GM12801 (cell line): Measurements from ENCODE around the gene NUP188.

ENCODE experiments used
- TF ChIP-seq, protein P1 (sequence below): IDR thresholded peaks from one replicate; pipeline ENCODE4 v1.5.1; 2011; ENCODE audit warnings: control low read depth; ENCODE audit not compliant: insufficient read length; ENCODE audit errors: extremely low read depth

Gene NUP188

GRCh38 chr9:128911529-128912035 lies 35.9 kb upstream of the NUP188 start:
- TF ChIP-seq, protein P1, sequence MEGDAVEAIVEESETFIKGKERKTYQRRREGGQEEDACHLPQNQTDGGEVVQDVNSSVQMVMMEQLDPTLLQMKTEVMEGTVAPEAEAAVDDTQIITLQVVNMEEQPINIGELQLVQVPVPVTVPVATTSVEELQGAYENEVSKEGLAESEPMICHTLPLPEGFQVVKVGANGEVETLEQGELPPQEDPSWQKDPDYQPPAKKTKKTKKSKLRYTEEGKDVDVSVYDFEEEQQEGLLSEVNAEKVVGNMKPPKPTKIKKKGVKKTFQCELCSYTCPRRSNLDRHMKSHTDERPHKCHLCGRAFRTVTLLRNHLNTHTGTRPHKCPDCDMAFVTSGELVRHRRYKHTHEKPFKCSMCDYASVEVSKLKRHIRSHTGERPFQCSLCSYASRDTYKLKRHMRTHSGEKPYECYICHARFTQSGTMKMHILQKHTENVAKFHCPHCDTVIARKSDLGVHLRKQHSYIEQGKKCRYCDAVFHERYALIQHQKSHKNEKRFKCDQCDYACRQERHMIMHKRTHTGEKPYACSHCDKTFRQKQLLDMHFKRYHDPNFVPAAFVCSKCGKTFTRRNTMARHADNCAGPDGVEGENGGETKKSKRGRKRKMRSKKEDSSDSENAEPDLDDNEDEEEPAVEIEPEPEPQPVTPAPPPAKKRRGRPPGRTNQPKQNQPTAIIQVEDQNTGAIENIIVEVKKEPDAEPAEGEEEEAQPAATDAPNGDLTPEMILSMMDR: no peak

- TF ChIP-seq, protein P1: no peak
Observed at GRCh38 chr9:128912270-128912853, 35.1 kb upstream of the NUP188 start.

DNA sequence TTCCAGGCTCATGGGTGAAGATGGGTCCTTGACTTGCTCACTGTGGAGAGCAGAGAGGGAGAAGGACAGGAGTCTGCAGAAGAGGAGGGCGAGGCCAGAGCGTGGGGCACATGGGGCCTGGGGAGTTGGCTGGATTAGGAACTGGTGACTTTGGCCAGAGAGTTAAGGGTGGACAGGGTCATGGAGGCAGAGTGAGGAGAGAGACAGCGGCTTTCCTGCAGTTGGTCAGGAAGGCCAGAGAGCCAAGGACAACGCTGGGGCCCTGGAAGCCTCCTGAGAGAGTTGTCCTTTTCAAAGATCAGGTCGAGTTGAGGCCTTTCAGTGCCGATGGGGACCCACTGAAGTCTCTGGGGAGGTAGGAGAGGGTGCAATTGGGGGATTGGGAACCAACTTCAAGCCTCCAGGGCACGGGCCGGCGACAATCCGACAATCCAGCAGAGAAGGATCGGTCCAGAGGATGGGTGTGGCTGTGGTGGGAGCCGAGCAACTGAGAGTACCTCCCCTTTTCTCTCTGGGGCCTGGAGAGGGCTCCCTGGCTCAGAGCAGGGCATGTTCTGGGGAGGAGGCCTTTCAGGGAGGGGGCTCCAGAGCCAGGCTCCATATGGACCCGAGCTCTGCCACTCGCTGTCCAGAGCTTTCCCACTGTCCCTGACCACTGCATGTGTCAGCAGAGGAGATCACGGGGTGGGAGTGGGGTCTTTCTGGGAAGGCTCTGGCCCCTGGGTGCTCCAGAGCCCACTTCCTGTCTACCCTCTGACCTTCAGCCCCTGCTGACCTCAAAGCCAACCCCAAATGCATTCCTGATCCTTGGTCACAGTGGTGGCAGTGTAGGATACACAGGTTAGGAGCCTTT lies 34.2 kb upstream of the NUP188 start:
- TF ChIP-seq, protein P1: no peak

DNA sequence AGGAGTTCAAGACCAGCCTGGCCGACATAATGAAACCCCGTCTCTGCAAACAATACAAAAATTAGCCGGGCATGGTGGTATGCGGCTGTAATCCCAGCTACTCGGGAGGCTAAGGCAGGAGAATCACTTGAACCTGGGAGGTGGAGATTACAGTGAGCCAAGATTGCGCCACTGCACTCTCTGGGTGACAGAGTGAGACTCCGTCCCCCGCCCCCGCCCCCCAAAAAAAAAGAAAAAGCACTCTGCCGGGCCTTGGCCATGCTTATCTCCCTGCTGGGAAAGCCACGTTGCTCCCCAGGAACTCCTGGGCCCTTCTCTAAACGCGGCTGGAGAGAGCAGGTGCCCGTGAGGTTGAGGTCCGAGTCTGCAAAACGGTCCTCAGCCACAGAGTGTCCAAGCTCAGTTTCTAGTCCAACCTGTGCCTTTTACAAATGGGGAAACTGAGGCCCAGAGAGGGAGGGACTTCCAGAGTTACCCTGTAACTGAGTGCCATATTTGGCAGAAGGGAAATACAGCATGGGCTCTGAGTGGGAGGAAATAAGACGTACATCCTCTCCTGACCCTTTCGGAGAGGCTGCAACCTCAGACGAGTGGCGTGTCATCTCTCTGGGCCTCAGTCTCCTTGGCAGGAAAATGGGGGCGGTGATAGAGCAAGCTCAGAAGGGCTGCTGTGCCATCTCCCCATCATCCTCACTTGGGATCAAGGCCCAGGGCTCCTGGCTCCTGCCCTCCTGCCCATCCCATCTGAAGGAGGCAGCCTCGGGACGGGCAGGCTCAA lies 33.3 kb upstream of the NUP188 start:
- TF ChIP-seq, protein P1: no peak

- TF ChIP-seq, protein P1: no peak
Observed at GRCh38 chr9:128916204-128916603, 31.3 kb upstream of the NUP188 start.

DNA sequence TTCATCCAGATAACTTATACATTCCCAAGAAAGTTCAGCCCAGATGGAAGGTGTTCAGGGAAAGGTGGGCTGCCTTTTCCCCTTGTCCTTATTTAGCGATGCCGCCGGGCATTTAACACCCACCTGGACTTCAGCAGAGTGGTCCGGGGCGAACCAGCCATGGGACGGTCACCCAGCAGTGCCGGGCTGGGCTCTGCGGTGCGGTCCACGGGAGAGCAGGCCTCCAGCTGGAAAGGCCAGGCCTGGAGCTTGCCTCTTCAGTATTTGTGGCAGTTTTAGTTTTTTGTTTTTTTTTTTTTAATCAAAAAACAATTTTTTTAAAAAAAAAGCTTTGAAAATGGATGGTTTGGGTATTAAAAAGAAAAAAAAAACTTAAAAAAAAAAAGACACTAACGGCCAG lies 30.8 kb upstream of the NUP188 start:
- TF ChIP-seq, protein P1: no peak
